Pancreas (tissue), 10 donors: ENCODE measurements around the gene LHFPL2. TPM values are rescaled to one million over a fixed set of nuclear protein-coding genes. Genes with fewer than 3 reads are reported as not detected.

ENCODE experiments used
- ATAC-seq, 4 donors: fragments of 200-7000 bp; cut with Tn5 transposase; one replicate each; pipeline versions ENCODE4 v1.8.0 to v1.9.1; 2020; ENCODE audit warnings: mild to moderate bottlenecking in 4 of 4, moderate library complexity in 4 of 4
- DNase-seq, 6 donors: peaks; one replicate each; pipeline ENCODE4 v3.0.0-alpha.2; 2020
- FAIRE-seq: peaks from 2 replicates; lab custom pipeline; 2012; peaks lifted over from hg19 to GRCh38; lab: Jason Lieb, UNC
- H3K27ac ChIP-seq, 4 donors: fragments of 200-600 bp; sonication (generic); 1 replicate in 3 of 4; 2 replicates in 1 of 4; pipeline versions ENCODE4 v1.5.0 to v1.8.0; 2020
- H3K27me3 ChIP-seq, 4 donors: fragments of 200-600 bp; one replicate each; pipeline ENCODE4 v1.8.0; 2021
- H3K36me3 ChIP-seq, 3 donors: fragments of 200-600 bp; sonication (generic) in 1 of 3; one replicate each; pipeline versions ENCODE4 v1.5.0 to v1.8.0; 2020 to 2021
- H3K4me1 ChIP-seq, 3 donors: fragments of 200-600 bp; one replicate each; pipeline ENCODE4 v1.8.0; 2021
- H3K4me3 ChIP-seq, 4 donors: fragments of 200-600 bp; sonication (generic) in 2 of 4; one replicate each; pipeline versions ENCODE4 v1.5.0 to v1.8.0; 2020 to 2021
- H3K9me3 ChIP-seq, 4 donors: fragments of 200-600 bp; one replicate each; pipeline ENCODE4 v1.8.0; 2021
- WGBS, 2 donors: extraction: QIAGEN DNeasy Blood & Tissue Kit; methylation state at CpG; one replicate each; pipeline ENCODE4 v1.1.7; 2013; 5-methylcytosine and 5-hydroxymethylcytosine counted together
- intact Hi-C, 3 donors: fragments of 100-400 bp; cut with DNase I; formaldehyde crosslinking; loops; one replicate each; pipeline versions ENCODE4 v1.11.1 to v1.14.2; 2022
- polyA plus RNA-seq, 2 donors: library from polyadenylated mRNA; stranded (reverse); fragments of 200-250 nt; gene quantifications; one replicate each; pipeline ENCODE4 v1.2.3, GENCODE V29; 2013
- total RNA-seq, 6 donors: library from RNA; stranded (reverse); fragmentation: NEBNext Ultra II Directional in 4 of 6; extraction: Animal tissue kit (Norgen Biotek cat#: 25700) in 4 of 6; gene quantifications; one replicate each; pipeline versions ENCODE4 v1.2.1 to v1.2.4, GENCODE V29; 2021 to 2023
- TF ChIP-seq, protein P1 (sequence below), 4 donors: fragments of 200-600 bp; sonication (generic) in 3 of 4; IDR thresholded peaks; one replicate each; pipeline versions ENCODE4 v1.5.0 to v1.8.0; 2021; ENCODE audit warnings: antibody characterized with exemption in 4 of 4
- donor health status: healthy with polysubstance abuse.
- donor health status: DM: no; HTN: no; CAD: no; lungs with moderate emphysema.
- donor health status: DM: no; HTN: no; CAD: no.
- donor health status: control.
- donor health status: control.
- donor health status: Bipolar disorder and iron deficiency.
- donor health status: DM: yes; HTN: yes; CAD: no.
- donor health status: DM: no; HTN: no; CAD: no.
- donor health status: DM: no; HTN: no; CAD: no.
- donor health status: DM: yes; HTN: yes; CAD: no.

Gene LHFPL2
- total and polyA plus RNA-seq, 8 donors = 4.0 to 28.4 (median 13.0) TPM

DNA sequence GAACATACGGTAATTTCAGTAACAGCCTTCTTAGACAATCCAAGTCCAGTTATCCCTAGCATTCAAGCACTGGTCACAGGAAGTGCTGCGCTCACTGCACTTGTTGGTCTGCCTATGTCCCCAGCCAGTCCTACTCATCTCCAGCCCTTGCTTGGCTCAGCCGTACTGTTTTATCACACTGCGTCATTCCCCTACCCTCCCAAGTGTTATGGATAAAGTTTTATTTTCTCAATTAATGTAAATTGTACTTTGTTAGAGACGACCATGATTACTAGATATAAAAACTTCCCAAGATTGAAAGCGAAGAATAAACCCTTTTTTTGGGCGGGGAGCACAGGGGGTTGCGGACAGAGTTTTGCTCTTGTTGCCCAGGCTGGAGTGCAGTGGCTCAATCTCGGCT, 49.6 kb downstream of the LHFPL2 start:
- no peak overlapping the region for H3K27ac ChIP-seq
- TF ChIP-seq, protein P1, sequence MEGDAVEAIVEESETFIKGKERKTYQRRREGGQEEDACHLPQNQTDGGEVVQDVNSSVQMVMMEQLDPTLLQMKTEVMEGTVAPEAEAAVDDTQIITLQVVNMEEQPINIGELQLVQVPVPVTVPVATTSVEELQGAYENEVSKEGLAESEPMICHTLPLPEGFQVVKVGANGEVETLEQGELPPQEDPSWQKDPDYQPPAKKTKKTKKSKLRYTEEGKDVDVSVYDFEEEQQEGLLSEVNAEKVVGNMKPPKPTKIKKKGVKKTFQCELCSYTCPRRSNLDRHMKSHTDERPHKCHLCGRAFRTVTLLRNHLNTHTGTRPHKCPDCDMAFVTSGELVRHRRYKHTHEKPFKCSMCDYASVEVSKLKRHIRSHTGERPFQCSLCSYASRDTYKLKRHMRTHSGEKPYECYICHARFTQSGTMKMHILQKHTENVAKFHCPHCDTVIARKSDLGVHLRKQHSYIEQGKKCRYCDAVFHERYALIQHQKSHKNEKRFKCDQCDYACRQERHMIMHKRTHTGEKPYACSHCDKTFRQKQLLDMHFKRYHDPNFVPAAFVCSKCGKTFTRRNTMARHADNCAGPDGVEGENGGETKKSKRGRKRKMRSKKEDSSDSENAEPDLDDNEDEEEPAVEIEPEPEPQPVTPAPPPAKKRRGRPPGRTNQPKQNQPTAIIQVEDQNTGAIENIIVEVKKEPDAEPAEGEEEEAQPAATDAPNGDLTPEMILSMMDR (IDR thresholded peaks at IDR 0.05) = no peak
- no peak for FAIRE-seq
- no peaks in the 10 kb centered on the region for H3K27me3 ChIP-seq
- DNase-seq = no peak
- intact Hi-C loops = no loop called here
- H3K36me3 ChIP-seq = no peaks in the 10 kb centered on the region
- ATAC-seq = no peak
- H3K4me1 ChIP-seq = peaks cover 14 to 26% (median 23%) of the 10 kb centered on the region in 3 donors
- H3K4me3 ChIP-seq = no peak overlapping the region
- no peaks in the 10 kb centered on the region for H3K9me3 ChIP-seq
- 97 to 98% methylated on average over 9 of the region's 9 CpGs for WGBS, 2 donors

DNA sequence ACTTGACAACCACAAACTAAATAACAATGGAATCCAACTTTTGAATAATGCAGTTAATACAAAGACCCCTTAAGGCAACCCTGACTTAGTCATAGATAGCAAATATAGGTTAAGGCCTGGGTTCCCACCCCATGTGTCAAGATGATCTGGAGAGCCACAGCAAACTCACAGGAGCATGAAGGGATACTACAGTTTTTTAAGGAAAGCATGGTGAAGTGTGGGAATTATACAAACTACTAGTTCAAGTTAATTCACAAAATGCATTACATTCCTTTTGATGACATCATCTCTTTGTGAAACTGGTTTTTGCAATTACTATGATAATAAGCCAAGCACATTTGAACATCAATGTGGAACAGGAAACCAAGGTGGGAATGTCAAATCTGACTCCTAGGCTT, 50.6 kb downstream of the LHFPL2 start:
- no peak for FAIRE-seq
- Histone ChIP-seq H3K9me3 (no peaks in the 10 kb centered on the region), H3K27me3 (no peaks in the 10 kb centered on the region), H3K36me3 (no peaks in the 10 kb centered on the region), H3K4me3 (no peak overlapping the region), H3K4me1 (peaks cover 18 to 36% (median 33%) of the 10 kb centered on the region in 3 donors), H3K27ac (no peak overlapping the region)
- ATAC-seq = no peak
- intact Hi-C loops = no loop called here
- no peak for DNase-seq
- TF ChIP-seq, protein P1 (IDR thresholded peaks at IDR 0.05) = no peak

DNA sequence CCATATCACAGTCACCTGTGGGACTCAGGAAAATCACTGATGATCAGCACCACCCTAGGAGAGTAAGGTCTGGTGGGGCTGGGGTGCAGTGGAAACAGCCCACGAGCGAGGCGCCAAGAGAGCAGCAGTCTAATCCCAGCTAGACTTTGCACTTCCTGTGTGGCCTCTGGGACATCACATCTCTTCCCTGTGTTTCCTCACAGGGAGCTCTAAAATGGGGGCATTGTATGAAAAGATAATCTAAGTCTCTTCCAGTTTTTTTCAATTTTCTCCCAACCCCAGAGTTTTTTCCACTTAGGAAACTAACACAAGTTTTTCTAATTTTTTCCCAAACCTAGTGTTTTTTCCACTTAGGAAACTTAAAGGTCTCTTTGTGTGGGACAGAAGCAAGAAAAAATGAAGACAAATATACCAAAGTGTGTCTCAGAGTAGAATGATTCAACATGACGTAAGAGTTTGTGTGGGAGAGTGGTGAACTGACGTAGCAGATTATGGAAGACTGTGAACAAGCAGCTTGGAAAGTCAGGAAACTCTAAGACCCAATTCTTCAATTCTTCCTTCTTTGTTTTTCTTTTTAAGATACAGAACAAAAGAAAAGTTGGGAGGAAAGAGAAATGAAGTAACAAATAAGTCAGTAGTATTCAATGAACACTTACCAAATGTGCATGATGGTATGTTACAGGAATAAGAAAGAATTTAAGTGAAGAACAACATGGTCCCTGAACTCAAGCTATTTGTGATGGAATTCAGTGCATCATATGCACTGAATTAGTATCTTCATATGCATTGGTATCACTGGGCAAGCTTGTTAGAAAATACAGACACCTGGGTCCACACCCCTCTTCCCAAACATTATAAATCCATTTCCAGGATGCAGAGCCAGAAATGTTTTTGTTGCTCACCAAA, 51.3 kb downstream of the LHFPL2 start:
- FAIRE-seq = no peak
- ATAC-seq = no peak
- Histone ChIP-seq H3K9me3 (no peaks in the 10 kb centered on the region), H3K27ac (peak overlapping the region in 1 of 4 donors; percentile 4), H3K27me3 (no peaks in the 10 kb centered on the region), H3K4me3 (no peak overlapping the region), H3K4me1 (peaks cover 18 to 38% (median 34%) of the 10 kb centered on the region in 3 donors), H3K36me3 (no peaks in the 10 kb centered on the region)
- DNase-seq = peak in 1 of 6 donors; percentile 29
- TF ChIP-seq, protein P1 (IDR thresholded peaks at IDR 0.05) = no peak
- 75 to 87% methylated on average over 5 of the region's 5 CpGs for WGBS, 2 donors
- intact Hi-C loops = no loop called here

DNA sequence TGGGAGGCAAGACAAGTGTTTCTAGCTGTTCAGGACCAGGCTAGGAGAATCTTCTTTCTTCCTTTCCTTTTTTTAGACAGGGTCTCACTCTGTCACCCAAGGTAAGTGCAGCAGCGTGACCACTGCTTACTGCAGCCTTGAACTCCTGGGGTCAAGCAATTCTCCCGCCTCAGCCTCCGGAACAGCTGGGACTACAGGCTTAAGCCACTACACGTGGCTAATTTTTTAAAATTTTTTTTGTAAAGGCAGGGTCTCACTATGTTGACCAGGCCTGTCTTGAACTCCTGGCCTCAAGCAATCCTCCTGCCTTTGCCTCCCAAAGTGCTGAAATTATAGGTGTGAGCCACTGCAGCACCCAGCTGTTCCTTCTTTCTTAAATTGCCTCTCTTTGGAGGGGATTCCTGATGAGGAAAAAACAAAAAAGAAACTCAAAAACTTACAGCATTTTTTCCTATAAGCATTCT, 53.1 kb downstream of the LHFPL2 start:
- TF ChIP-seq, protein P1 (IDR thresholded peaks at IDR 0.05) = no peak
- DNase-seq (no peak), ATAC-seq (no peak), FAIRE-seq (no peak)
- intact Hi-C loops = no loop called here
- Histone ChIP-seq H3K27ac (peak overlapping the region; percentile 52 to 84 (median 68)), H3K4me1 (peaks cover 28 to 46% (median 31%) of the 10 kb centered on the region in 3 donors), H3K4me3 (no peak overlapping the region), H3K36me3 (no peaks in the 10 kb centered on the region), H3K27me3 (no peaks in the 10 kb centered on the region), H3K9me3 (no peaks in the 10 kb centered on the region)
- 26 to 46% methylated on average over 4 of the region's 4 CpGs for WGBS, 2 donors
